Measurements from ENCODE around the gene LDLRAD2.
"Not testable (repeated sequence)": the region's sequence is repeated elsewhere in the genome, so short reads cannot be mapped to it uniquely, and the experiment has no call there.

Gene LDLRAD2

DNA sequence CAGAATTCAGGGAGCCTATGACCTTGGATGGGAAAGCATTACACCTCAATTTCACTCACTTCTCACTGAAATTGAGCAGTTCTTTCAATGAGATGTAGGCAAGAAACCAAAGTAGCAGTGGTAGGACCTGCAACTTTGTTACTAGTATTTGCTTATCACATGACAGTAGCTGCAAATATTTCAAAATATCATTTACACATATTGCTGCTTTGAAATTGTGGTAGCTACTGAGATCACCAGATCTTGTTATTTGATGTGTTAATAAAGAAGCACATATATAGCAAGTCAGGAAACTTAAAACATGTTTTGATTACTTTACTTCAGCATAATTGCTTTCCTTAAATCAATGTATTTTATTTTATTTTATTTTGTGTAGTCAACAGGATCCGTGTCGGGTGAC lies 12.9 kb downstream of the LDLRAD2 start:
- DNase-seq, result no peak

DNA sequence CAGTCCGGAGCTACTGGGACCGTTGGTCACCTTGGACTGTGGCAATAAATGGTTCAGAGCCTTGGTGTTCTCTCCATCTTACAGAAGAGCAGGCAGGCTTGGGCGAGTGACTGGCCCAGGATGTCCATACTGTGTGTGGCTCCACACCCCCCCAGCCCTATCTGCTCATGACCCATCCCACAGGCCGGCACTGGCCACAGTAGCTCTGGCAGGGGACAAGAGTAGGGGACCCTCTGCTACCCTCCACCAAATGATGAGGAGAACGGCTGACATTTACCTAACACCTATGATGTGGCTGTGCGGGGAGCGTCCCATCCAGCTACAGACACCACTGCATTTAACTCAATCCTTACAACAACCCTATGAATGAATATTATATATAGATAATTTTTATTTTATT lies 13.3 kb downstream of the LDLRAD2 start:
- DNase-seq, result no peak

DNA sequence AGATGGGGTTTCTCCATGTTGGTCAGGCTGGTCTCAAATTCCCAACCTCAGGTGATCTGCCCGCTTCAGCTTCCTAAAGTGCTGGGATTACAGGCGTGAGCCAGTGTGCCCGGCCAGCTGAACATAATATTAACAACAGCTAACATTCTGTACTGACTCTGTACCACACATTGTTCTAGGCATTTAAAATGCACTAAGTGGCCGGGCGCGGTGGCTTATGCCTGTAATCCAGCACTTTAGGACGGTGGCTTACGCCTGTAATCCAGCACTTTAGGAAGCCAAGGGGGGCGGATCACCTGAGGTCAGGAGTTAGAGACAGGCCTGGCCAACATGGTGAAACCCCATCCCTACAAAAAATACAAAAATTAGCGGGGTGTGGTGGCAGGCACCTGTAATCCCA lies 14.6 kb downstream of the LDLRAD2 start:
- DNase-seq, result not testable (repeated sequence)

DNA sequence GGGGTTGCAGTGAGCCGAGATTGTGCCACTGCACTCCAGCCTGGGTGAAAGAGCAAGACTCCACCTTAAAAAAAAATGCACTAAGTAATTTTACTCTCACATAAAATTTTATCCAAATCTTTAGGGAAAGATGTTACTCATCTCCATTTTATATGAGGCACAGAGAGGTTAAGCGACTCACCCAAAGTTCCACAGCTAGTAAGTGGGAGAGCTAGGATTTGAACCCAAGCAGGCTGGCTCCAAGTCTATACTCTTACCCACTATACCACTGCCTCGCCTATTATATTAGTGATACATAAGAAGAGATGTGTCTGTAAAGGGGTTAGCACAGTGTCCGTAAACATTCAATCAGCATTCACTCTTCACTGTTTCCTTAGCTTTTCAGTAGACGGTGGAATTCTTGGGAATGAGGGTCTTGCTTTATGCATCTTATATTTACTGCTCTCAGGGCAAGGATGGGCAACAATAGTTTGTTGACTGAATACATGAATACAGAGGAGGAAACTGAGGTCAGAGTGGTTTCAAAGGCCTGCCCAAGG lies 15.1 kb downstream of the LDLRAD2 start:
- DNase-seq, result no peak

DNA sequence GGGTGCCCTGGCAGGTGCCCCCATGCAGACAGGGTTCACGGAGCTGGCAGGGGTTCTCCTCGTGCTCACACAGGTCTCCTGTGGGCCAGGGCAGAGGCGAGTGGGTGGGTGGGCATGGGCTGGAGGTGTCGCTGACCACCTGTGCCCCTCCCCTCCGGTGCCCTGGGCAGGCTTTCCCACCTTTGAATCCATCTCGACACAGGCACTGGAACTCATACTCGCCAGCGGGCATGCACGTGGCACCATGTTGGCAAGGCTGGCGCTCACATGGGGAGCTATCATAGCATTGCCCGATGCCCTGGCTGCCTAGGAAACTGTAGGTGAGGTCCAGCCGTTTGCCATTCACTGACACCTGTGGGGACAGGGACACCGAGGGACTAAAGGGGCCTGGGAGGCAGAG lies 16.0 kb downstream of the LDLRAD2 start:
- DNase-seq, result no peak

DNA sequence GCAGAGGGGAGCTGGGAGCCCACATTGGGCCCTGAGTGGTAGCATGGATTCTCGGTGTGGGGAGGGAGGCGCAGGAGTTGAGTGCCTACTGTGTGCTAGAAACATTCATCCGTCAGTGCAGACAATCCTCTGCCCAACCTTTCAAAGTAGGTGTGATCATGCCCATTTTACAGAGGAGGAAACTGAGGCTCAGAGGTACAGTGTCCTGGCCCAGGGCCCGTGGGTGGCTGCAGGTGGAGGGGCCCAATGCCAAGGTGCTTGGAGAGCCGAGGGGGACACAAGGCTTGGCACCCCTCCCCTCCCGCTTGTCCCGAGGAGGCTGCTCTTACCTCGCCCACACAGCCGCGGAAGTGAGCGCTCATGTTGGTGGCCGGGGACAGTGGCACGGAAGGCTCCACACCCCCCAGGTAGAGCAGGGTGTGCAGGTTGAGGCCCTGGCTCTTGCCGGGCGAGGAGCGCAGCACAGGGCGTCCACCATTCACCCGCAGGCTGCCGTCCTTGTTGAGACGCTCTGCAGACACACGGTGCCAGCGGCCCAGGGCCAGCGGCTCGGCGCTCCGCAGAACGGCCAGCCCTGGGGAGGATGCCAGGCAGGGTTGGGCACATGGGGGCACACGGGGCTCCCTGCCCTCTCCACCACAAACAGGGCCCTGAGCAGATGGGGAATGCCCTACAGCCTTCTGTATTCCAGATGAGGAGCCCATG lies 16.6 kb downstream of the LDLRAD2 start:
- DNase-seq, result no peak

DNA sequence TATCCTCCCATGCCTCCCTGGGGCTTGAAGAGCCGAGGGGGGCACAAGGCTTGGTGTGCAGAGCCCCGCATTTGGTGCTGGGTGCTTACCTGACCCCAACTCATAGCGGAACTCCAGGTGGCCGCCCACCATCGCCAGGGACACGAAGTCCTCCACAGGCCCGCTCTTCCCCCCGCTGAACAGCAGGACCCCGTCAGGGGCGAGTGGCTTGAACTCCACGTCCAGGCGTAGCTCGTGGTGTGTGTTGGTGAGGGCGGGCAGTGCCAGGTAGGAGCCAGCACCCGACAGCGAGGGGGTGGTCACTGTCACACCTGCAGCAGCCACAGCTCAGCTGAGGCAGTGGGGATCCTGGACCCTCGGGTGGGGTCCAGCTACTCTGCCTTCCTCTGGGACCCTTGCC lies 17.2 kb downstream of the LDLRAD2 start:
- DNase-seq, result no peak

DNA sequence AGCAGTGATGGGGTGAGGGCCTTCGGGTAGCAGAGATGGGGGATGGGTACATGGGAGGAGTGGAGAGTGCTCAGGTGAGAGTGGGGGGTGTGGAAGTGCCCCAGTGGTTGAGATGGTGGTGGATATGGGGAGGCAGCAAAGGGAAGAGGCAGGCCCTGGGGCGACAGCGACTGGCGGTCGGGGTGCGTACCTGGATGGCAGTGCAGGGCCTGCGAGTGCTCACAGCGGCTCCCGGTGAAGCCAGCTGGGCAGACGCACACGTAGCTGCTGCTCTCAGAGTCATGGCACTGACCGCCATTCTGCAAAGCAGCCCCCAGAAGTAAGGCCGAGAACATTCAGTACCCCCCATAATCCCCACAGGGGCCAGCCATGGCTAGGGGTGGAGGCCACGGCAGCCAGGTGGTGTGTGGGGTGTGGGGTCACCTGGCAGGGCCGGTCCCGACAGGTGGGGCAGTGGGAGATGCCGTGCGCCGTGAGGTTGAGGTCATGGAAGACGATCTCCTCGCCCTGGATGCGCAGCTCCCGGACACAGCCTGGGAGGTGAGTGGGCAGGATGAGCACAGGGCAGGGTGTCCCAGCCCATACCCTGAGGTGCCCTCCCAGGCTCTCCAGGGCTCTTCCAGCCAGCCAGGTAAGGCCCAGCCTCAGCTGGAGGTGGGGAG lies 18.9 kb downstream of the LDLRAD2 start:
- no peak for DNase-seq

DNA sequence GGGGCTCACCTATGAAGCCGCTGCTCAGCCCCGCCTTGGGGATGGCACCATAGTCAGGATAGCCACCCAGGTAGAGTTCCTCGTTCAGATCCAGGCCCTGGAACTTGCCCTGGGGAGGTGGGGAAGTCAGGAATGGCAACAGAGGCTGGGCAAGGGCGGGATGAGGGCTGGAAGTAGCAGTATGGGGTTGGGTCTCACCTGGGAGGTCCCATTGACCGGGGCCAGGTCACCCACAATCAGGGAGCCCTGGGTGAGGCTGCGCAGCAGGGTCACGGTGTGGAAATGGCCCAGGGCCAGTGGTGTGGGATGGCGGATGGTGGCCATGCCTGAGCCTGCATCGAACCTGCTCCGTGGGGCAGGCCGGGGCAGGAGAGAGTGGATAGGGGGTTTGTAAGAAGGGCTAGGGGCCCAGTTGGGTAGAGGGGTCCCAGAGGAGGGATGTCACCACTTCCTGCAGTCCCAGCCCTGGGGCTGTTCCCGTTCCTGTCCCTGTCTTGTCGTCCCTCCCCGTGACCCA lies 19.4 kb downstream of the LDLRAD2 start:
- DNase-seq, result no peak

DNA sequence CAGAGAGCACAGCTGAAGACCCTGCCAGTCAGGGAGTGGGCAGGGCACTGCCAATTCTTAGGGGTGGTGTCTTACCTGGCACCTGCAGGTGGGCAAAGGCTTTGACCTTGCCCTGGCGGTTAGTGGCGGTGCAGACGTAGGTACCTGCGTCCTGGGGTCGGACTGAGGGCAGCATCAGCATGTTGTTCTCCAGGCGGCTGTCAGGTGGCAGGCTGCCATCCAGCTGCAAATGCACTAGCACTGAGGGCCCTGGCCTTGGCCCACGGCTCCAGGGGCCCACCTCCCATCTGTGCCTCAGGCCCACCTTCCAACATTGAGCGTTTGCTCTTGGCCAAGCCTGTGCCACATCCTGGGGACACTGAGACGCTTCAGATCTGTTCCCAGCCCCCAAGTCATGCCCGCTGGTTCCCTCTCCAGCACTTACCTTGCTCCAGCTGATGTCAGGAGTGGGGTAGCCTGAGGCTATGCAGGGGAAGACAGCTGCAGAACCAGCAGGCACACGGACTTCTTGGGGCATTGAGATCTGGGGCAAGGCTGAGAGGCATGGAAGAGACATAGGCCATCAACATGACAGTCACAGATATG lies 21.4 kb downstream of the LDLRAD2 start:
- DNase-seq, result no peak

DNA sequence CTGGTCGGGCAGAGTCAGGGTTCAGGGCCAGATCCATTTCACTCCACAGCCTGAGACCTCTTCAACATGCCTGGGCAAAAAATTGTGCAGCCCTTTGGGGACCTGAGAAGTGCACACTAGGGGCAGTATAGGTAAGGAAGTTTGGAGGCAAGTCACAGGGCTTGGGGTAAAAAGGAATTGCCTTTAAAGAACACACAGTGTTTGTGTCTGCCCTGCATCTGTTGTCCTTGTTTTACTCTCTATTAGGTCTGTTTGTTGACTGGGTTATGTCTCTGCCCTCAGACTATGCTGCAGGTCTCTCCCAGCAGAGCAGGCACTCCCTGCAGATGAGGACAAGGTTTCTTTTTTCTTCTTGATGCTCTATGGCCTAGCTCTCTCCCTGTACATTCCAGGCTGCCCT lies 22.0 kb downstream of the LDLRAD2 start:
- no peak for DNase-seq

DNA sequence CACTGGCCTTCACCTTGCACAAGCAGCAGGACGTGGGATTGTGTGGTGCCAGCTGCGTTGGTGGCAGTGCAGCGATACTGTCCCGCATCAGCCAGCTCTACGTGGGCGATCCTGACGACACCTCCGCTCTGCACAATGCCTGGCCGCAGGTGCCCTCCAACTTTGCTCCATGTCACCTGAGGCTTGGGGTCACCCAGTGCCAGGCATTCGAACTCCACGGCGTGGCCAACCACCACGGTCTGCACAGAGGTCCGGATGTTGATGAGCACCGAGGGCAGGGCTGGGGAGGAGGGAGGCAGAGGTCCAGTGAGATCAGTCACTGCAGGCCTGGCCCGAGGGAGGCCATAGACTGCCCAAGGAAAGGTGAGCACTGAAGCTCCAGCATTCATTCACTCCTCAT lies 22.6 kb downstream of the LDLRAD2 start:
- no peak for DNase-seq

DNA sequence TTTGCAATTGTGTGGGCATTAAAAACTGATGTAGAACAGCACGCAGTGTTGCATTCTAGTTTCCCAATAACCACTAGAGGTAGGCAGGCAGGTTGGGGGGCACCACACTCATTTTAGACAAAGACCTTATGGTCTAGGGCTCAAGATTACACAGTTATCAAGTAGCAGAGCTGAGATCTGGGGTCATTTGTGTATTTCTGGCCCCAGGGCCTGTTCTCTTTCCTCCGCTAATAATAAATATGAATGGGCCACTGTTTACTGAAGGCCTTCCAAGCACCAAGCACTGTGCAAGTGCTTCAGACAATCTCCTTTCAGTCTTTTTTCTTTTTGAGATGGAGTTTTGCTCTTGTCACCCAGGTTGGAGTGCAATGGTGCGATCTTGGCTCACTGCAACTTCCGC lies 23.9 kb downstream of the LDLRAD2 start:
- DNase-seq, result no peak

DNA sequence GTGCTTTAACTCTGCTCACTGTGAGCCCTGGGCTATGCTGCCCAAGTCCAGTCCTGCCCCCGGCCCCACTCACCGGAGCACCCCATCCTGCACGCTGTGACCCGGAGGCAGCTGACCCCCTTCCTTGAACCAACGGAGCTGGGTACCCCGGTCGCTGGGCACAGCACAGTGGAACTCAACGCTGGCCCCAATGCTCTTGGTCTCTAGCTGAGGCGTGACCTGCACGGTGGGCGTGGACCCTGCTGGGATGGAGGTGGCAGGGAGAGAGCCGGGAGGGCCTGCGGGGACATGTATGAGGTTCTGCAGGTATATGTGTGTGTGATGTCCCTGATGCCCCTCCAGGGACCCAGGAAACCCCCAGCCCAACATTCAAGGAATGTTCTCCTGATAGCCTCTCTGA lies 24.7 kb downstream of the LDLRAD2 start:
- DNase-seq, result no peak

DNA sequence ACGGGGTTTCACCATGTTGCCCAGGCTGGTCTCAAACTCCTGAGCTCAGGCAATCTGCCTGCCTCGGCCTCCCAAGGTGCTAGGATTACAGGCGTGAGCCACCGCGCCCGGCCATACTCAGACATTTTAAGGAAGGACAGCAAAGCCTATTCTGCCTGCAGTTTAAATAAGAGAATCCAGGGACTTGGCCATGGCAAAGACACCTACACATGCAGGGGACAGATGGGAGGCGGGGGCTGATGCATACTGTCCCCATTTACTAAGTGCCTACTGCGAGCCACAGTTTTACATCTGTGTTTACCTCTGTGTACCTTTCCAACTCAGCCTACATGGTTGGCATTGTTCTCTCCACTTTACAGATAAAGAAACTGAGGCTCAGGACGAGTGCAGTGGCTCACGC lies 25.4 kb downstream of the LDLRAD2 start:
- no peak for DNase-seq

DNA sequence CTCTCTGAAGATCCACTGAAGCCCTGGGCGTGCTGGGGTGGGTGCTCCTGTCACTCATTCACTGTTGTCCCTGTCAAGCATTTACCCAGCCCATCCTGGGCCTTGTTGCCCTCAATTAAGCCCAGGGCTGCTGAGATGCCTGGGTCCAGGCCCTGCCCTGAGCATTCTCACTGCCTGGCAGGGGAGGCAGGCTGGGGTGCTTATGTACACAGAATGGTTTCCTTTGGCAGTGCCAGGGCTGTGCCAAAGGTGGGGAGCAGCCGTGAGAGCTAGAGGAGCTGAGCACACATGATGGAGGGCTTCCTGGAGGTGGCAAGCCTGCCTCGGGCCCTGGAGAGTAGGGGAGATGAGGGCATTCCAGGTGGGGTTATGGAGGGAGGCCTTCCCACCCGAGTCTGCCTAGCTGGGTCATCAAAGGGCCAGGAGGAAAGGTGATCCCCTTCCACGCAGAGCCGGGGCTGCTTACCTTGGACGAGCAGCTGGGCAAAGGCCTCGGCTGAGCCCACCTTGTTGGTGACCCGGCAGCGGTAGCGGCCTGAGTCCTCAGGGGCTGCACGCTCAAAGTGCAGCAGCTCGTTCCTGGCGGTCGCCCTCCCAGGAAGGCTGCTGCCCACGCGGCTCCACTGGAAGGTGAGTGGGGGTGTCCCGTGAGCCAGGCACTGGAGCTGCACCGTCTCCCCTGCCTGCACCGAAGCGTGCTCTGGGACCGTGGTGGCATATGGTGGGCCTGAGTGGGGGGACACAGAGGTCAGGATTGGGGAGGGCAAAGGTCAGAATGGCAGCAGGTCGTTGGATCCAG lies 26.5 kb downstream of the LDLRAD2 start:
- no peak for DNase-seq

DNA sequence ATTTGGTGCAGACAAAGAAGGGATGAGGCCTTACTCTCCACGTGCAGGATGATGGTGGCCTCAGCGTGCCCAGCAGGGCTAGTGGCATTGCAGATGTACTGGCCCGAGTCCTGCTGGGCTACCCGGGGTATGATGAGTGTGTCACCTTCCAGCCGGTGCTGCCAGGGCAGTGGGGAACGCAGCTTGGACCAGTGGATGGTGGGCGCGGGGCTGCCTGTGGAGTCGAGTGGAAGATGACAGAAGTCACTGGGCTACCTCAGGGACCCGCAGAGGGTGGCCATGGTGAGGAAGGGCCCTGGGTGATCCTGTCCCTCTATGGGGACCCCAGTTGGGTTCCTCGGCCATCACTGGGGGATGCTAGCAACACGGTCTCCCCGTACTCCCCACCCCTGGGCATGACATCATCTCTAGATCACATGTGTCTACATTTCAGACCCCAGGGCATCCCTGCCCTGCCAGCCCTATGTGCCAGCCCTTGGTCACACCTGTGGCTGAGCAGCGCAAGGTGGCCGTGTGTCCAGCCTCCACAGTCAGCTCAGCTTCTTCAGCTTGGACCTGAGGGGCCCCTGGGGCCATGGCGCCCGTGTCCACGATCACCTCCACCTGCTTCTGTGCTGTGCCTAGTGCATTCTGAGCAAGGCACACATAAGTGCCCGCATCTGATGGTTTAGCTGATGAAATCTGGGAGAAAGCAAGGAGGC lies 27.4 kb downstream of the LDLRAD2 start:
- no peak for DNase-seq

DNA sequence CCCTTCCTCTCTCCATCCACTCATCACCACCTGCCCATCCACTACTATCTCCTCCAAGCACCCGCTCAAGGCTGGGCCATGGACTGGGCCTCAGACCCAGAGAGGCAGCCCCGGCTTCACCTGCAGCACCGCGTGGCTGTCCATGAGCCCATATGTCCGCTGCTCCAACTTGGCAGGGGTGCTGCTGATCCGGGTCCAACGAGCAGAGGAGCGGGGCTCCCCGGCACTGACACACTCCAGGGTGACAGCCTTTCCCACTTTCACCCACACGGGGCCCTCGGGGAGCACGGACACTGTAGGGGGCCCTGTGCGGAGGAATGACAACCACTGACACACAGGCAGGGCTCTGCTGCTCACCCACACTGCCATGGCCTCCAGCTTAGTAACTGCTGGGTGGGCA lies 28.9 kb downstream of the LDLRAD2 start:
- DNase-seq, result no peak

DNA sequence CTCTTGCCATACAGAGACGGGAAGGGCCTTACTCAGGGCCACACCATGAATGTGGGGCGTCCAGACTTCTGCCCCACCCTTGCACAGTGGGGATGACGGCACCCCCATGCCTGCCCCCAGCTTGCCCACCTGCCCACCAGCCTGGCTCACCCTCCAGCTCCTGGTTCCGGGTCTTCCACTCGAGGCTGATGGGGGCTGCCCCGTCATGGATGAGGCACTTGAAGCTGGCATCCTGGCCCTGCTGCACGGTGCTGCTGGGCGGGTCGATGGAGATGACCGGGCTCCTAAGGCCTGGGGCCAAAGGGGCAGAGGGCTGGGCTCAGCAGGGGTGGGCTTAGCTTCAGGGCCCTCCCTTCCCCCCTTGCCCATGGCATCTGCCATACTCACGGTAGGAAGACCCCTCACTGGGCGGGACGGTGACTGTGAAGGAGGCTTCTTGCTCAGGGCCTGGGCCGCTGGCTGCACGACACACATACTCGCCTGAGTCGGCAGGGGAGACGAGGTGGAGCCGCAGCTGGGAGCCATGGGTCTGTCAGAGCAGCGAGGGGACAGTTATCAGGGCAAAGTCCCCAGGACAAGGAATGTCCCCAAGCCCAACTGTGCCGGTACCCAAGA lies 29.9 kb downstream of the LDLRAD2 start:
- DNase-seq, result no peak

DNA sequence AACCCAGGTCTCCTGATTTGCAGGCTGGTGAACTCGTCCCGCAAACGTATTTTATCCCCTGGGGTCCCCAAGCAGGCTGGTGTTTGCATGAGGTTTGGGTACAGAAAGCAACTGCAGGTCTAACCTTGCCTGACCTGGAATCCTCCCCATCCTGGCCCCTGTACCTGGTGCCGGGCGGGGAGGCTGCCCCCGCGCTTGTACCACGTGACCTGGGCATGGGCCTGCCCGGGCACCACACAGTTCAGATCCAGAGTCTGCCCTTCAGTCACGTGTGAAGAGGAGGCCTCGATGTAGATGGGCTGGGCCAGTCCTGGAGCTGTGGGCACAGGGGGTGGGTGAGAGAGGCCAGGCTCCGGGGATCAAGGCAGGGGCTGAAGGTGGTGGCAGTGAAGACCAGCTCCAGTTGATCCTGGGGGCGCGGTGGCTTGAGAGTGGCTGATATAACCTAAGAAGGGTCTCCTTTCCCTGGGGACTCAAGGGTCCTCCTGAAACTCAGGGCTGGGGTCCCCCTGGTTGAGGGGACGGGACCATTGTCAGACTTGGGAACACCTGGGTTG lies 30.6 kb downstream of the LDLRAD2 start:
- DNase-seq, result no peak

DNA sequence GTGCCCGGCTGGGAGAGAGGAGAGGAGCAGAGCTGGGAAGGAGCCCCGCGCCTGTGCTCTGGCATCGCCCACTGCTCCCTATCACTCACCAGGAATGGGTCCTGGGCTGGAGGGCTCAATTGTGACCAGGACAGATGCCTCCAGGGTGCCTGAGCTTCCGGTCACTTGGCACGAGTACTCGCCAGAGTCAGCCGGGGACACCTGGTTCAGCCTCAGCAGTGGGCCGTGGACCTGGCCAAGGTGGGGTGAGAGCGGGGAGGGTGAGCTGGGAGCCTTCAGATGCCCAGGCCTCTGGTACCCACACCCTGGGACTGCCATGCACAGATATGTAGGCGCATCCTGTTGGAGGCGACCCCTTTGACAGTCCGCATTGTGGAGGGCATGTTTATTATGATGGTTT lies 31.1 kb downstream of the LDLRAD2 start:
- DNase-seq, result no peak

DNA sequence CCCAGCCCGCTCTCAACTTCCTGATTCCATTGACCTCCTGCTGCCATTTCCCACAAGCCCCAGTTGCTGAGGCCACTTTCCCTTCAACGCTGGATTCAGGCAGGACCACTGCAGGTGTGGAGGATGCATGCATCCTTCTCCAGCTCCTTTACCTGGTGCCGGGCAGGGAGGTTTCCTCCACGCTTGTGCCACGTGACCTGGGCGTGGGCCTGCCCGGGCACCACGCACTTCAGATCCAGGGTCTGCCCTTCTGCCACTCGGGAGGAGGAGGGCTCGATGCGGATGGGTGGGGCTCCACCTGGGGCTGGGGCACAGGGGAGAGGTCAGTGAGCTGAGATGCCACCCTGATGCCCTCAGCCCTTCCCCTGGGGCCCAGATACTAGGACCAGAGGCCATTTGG lies 31.9 kb downstream of the LDLRAD2 start:
- no peak for DNase-seq

Measured in NCI-H524 (cell line).